HepG2 (cell line): ENCODE results near the gene OGFR. TPM values are rescaled to one million over a fixed set of nuclear protein-coding genes. Genes with fewer than 3 reads are reported as not detected.

Source experiments
- CREB1 ChIP-seq, 2 experiments: fragments of 450-650 bp in 1 of 2; IDR thresholded peaks; 2 replicates each; pipeline ENCODE4 v1.6.1; 2016 to 2017; ENCODE audit warnings: control low read depth in 1 of 2, mild to moderate bottlenecking in 1 of 2, missing compliant biosample characterization in 1 of 2, missing genetic modification characterization in 1 of 2
- E2F2 ChIP-seq: sonication (generic); formaldehyde crosslinking; IDR thresholded peaks from 2 replicates; pipeline ENCODE4 v1.4.0; 2020; ENCODE audit warnings: missing genetic modification reagents, borderline replicate concordance
- FOXK1 ChIP-seq: sonication (generic); formaldehyde crosslinking; IDR thresholded peaks from 2 replicates; pipeline ENCODE4 v1.4.0; 2020; ENCODE audit warnings: low read depth, missing genetic modification reagents, borderline replicate concordance
- MLXIP ChIP-seq: sonication (generic); formaldehyde crosslinking; IDR thresholded peaks from 2 replicates; pipeline ENCODE4 v1.9.0; 2021; ENCODE audit warnings: missing genetic modification reagents, borderline replicate concordance
- NFKBIZ ChIP-seq: IDR thresholded peaks from 2 replicates; pipeline ENCODE4 v1.6.1; 2018; ENCODE audit warnings: missing genetic modification reagents, missing compliant biosample characterization
- RERE ChIP-seq: IDR thresholded peaks from 2 replicates; pipeline ENCODE4 v1.6.1; 2016; ENCODE audit warnings: low read depth, missing genetic modification reagents, missing compliant biosample characterization
- SIN3B ChIP-seq: fragments of 150-350 bp; IDR thresholded peaks from 2 replicates; pipeline ENCODE4 v1.6.1; 2014; ENCODE audit warnings: low read length
- ZBTB49 ChIP-seq: sonication (generic); formaldehyde crosslinking; IDR thresholded peaks from 2 replicates; pipeline ENCODE4 v1.4.0; 2020; ENCODE audit warnings: missing genetic modification reagents, borderline replicate concordance
- ZNF276 ChIP-seq: sonication (generic); formaldehyde crosslinking; IDR thresholded peaks from 2 replicates; pipeline ENCODE4 v1.4.0; 2020; ENCODE audit warnings: mild to moderate bottlenecking, low read depth, missing genetic modification reagents
- ZNF550 ChIP-seq: sonication (generic); formaldehyde crosslinking; IDR thresholded peaks from 2 replicates; pipeline ENCODE4 v1.4.0; 2020; ENCODE audit warnings: mild to moderate bottlenecking, missing genetic modification reagents, borderline replicate concordance
- ZNF777 ChIP-seq: sonication (generic); formaldehyde crosslinking; IDR thresholded peaks from 2 replicates; pipeline ENCODE4 v1.4.0; 2020; ENCODE audit warnings: missing genetic modification reagents
- ZNF883 ChIP-seq: sonication (generic); formaldehyde crosslinking; IDR thresholded peaks from 2 replicates; pipeline ENCODE4 v1.5.1; 2020; ENCODE audit warnings: mild to moderate bottlenecking, missing genetic modification reagents; ENCODE audit errors: not compliant biosample characterization
- polyA plus RNA-seq, 8 experiments: library from polyadenylated mRNA; depleted of rRNA in 3 of 8; stranded (reverse) in 7 of 8; unstranded in 1 of 8; fragments of >200 nt; fragmentation: Illumina TruSeq in 4 of 8; extraction: Trizol in 4 of 8; gene quantifications; 2 replicates each; pipeline versions ENCODE4 v1.2.1 to v1.2.3, GENCODE V29; 2011 to 2016; ENCODE audit warnings: low read depth in 4 of 8, missing spikeins in 1 of 8, mixed read lengths in 1 of 8; ENCODE audit not compliant: insufficient read depth in 1 of 8
- total RNA-seq, 5 experiments: library from RNA; depleted of rRNA; stranded (reverse); fragments of >200 nt; fragmentation: Illumina TruSeq; extraction: Trizol; gene quantifications; 2 replicates each; pipeline ENCODE4 v1.2.3, GENCODE V29; 2016; ENCODE audit warnings: low read depth in 1 of 5

The OGFR gene
- total and polyA plus RNA-seq, 2 of the 13 experiments (the other 11 are each of a cell fraction or from before 2014, with no cell fraction given): 47.7 to 81.8 TPM

GRCh38 chr20:62822788-62823651 lies 18.4 kb downstream of the OGFR start (continued):
- TF ChIP-seq E2F2 (no peak), NFKBIZ (CRISPR knock-in tag) (peak; percentile 89; the same call in 1 of the 2 replicates), FOXK1 (CRISPR knock-in tag) (peak; percentile 89), CREB1 (IDR thresholded peaks at IDR 0.05) (peak; percentile 89), CREB1 (CRISPR knock-in tag; IDR thresholded peaks at IDR 0.05) (no peak), ZNF777 (CRISPR knock-in tag) (peak; percentile 73), ZBTB49 (CRISPR knock-in tag) (no peak), SIN3B (peak; percentile 76), ZNF883 (CRISPR knock-in tag) (no peak), RERE (CRISPR knock-in tag) (0 out of 2 replicates have a peak, but pooled peaks have one; percentile 34), MLXIP (peak; percentile 32; the same call in 1 of the 2 replicates), ZNF550 (no peak), ZNF276 (CRISPR knock-in tag) (peak; percentile 23; the same call in 1 of the 2 replicates)
